Stomach smooth muscle (tissue), 2 donors: ENCODE results near the gene ARID1B.
"Not testable (repeated sequence)": the region's sequence is repeated elsewhere in the genome, so short reads cannot be mapped to it uniquely, and the experiment has no call there.

ENCODE experiments used
- H3K27ac ChIP-seq: one replicate; pipeline ENCODE4 v1.7.0; 2013; ENCODE audit warnings: mild to moderate bottlenecking, low read length, inconsistent platforms
- H3K27me3 ChIP-seq, 2 donors: one replicate each; pipeline ENCODE4 v1.7.0; 2013; ENCODE audit warnings: low read length in 2 of 2; ENCODE audit not compliant: insufficient read depth in 2 of 2, control insufficient read depth in 1 of 2
- H3K36me3 ChIP-seq, 2 donors: one replicate each; pipeline ENCODE4 v1.7.0; 2013; ENCODE audit warnings: low read length in 2 of 2; ENCODE audit not compliant: control insufficient read depth in 2 of 2, insufficient read depth in 2 of 2
- H3K4me1 ChIP-seq: one replicate; pipeline ENCODE4 v1.7.0; 2013; ENCODE audit warnings: low read length; ENCODE audit not compliant: control insufficient read depth, insufficient read depth
- H3K4me3 ChIP-seq, 2 donors: one replicate each; pipeline ENCODE4 v1.7.0; 2013; ENCODE audit warnings: low read length in 2 of 2
- H3K9ac ChIP-seq, 2 donors: one replicate each; pipeline ENCODE4 v1.7.0; 2013; ENCODE audit warnings: low read length in 2 of 2, mild to moderate bottlenecking in 1 of 2
- H3K9me3 ChIP-seq, 2 donors: one replicate each; pipeline ENCODE4 v1.7.0; 2013; ENCODE audit warnings: low read length in 2 of 2; ENCODE audit not compliant: control insufficient read depth in 2 of 2
- donor health status: healthy.
- donor health status: Pancreatic carcinoma.

ARID1B gene

DNA sequence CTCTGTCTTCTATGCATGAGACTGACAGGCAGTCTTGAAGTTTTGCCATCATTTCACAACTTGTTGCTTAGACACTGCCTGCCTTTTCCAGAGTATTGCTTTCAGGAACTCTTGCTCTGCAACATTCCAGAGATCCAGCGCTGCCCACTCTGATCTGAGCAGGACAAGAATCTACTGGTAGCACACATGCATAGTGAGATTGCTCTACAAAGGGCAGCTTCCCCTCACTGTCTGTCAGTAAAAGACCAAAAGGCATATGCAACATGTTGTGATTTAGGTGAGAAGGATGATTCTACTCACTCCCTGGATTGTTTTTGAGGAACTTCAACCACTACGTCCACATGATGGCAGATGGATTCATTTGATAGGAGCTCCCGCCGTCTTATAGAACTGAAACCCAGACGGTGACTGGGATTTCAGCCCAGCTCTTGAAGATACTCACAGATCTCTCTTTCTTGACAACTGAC, 259.1 kb downstream of the ARID1B start:
- Histone ChIP-seq H3K9ac (no peak overlapping the region), H3K36me3 (no peaks in the 10 kb centered on the region), H3K27me3 (no peaks in the 10 kb centered on the region), H3K4me3 (no peak overlapping the region), H3K27ac (no peak overlapping the region), H3K9me3 (no peaks in the 10 kb centered on the region), H3K4me1 (peaks cover 15% of the 10 kb centered on the region)

GRCh38 chr6:157037165-157037564, 260.0 kb downstream of the ARID1B start:
- H3K27ac ChIP-seq, result no peak overlapping the region
- H3K27me3 ChIP-seq, result no peaks in the 10 kb centered on the region
- H3K36me3 ChIP-seq, result no peaks in the 10 kb centered on the region
- no peak overlapping the region for H3K4me3 ChIP-seq
- no peaks in the 10 kb centered on the region for H3K9me3 ChIP-seq
- H3K4me1 ChIP-seq, result peaks cover 15% of the 10 kb centered on the region
- H3K9ac ChIP-seq, result no peak overlapping the region

DNA sequence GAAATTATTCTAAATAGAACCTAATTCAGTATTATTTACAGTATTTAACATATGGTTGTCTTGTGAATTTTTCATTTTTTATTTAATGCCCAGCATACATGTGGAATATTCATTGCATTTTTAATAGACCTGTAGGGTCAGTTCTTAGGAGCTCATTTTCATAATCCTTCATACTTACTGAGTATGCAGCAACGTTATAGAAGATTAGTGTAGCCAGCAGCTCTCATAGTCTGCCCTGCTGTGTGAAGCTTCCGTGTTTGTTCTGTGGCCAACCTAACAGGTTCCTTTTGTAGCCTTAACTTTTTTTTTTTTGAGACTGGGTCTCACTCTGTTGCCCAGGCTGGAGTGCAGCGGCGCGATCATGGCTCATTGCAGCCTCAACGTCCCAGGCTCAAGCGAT, 261.4 kb downstream of the ARID1B start:
- H3K9ac ChIP-seq, result no peak overlapping the region

DNA sequence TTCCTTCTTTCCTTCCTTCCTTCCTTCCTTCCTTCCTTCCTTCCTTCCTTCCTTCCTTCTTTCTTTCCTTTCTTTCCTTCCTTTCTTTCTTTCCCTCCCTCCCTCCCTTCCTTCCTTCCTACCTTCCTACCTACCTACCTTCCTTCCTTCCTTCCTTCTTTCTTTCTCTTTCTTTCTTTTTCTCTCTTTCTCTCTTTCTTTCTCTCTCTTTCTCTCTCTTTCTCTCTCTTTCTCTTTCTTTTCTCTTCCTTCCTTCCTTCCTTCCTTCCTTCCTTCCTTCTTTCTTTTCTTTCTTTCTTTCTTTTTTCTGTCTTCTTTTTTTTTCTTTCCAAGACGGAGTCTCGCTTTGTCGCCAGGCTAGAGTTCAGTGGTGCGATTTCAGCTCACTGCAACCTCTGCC, 262.5 kb downstream of the ARID1B start:
- not testable (repeated sequence) for H3K36me3 ChIP-seq, H3K27me3 ChIP-seq, H3K4me3 ChIP-seq, H3K27ac ChIP-seq, H3K9me3 ChIP-seq, H3K9ac ChIP-seq
- peaks cover 15% of the 10 kb centered on the region for H3K4me1 ChIP-seq

More for the DNA sequence above, 261.4 kb downstream of the ARID1B start:
- H3K36me3 ChIP-seq, result no peaks in the 10 kb centered on the region
- no peak overlapping the region for H3K4me3 ChIP-seq
- H3K27me3 ChIP-seq, result no peaks in the 10 kb centered on the region
- no peak overlapping the region for H3K27ac ChIP-seq
- H3K4me1 ChIP-seq, result peaks cover 15% of the 10 kb centered on the region
- no peaks in the 10 kb centered on the region for H3K9me3 ChIP-seq

DNA sequence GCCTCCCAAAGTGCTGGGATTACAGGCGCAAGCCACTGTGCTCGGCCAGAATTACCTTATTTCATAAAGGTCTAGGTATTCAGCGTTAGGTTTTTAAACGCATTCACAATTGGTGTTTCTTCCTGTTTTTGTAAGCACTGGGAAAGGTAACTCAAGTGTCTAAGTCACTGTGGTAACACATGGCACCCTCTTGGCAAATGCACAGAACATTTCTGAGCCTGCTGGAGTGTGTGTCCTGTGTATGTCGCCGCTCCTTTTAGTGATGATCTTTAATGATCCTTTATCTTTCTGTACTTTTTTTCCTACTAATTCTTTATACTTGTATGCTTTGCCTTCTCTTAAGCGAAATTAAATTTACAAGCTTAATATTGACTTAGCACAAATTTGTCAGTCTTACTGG, 263.0 kb downstream of the ARID1B start:
- H3K9ac ChIP-seq, result no peak overlapping the region
- no peak overlapping the region for H3K27ac ChIP-seq
- no peaks in the 10 kb centered on the region for H3K36me3 ChIP-seq
- H3K27me3 ChIP-seq, result no peaks in the 10 kb centered on the region
- H3K9me3 ChIP-seq, result no peaks in the 10 kb centered on the region
- peaks cover 14% of the 10 kb centered on the region for H3K4me1 ChIP-seq
- no peak overlapping the region for H3K4me3 ChIP-seq

DNA sequence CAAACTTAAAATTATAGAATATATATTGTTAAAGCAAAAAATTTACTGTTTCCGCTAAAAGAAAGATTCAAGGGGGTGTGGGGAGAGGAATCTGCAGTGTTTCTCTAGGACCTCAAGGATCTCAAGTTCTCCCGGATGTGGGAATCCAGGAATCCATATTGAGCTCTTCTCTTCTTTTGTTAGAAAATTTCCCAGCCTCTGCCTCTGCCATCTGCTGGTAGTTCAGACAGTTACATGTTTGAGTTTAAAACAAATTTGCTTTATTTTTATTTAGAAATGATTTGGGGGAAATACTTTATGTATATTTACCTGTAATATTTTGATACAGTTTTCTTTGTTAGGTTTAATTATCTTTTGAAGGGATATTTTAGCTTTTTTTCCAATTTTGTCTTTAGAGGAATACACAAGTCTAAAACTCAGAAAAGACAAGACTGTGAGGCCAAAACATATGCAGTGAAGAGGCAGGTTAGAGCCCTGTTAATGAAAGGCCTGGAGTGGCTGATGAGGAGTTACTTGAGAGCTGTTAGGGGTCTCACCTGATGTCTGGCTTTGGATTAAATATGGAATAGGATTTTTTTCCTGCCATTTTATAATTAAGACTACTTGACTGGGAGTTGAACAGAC, 268.8 kb downstream of the ARID1B start:
- Histone ChIP-seq H3K9me3 (no peaks in the 10 kb centered on the region), H3K36me3 (no peaks in the 10 kb centered on the region), H3K27ac (no peak overlapping the region), H3K4me1 (no peaks in the 10 kb centered on the region), H3K9ac (no peak overlapping the region), H3K4me3 (no peak overlapping the region), H3K27me3 (no peaks in the 10 kb centered on the region)

DNA sequence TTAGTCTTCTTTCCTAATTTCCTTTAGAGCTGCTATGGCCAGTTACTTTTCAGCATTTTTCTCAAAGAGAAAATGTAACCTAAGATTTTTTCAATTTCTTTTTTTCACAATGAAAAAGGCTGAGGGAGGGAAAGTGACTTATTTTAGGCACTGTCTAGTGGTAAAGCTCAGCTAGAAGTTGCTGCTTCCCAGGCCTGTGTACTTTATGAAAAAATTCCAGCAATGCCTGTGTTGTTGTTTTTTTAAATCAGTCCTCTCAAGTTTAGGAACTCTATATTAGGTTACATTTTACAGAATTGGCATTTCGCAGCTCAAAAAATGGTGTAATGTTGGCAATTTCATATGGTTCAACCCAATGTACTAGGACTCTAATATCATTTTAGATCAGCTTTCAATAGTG, 269.6 kb downstream of the ARID1B start:
- Histone ChIP-seq H3K4me3 (no peak overlapping the region), H3K36me3 (no peaks in the 10 kb centered on the region), H3K27ac (no peak overlapping the region), H3K4me1 (no peaks in the 10 kb centered on the region), H3K9ac (no peak overlapping the region), H3K9me3 (no peaks in the 10 kb centered on the region), H3K27me3 (no peaks in the 10 kb centered on the region)

DNA sequence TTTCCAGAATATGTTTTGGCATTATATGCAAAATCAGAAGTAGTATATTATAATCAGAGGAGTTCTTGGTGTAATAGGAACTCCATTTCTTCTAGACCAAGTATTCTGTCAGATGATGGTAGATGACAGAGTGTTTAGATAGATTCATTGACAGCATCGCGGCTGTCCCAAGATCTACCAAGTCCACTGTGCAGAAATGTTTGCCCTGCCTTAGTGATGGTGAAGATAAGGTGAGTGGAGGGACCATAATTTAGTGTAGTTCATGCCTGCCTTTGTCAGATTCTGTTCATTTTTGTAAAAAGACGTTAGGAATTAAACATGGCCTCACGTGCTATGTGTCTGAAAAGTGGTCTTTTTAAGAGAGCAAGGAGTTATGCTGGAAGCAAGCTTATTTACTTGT, 270.1 kb downstream of the ARID1B start:
- Histone ChIP-seq H3K9ac (no peak overlapping the region), H3K4me1 (no peaks in the 10 kb centered on the region), H3K36me3 (no peaks in the 10 kb centered on the region), H3K27ac (no peak overlapping the region), H3K9me3 (no peaks in the 10 kb centered on the region), H3K27me3 (no peaks in the 10 kb centered on the region), H3K4me3 (no peak overlapping the region)

GRCh38 chr6:157047951-157048350, 270.8 kb downstream of the ARID1B start:
- no peaks in the 10 kb centered on the region for H3K9me3 ChIP-seq
- no peak overlapping the region for H3K27ac ChIP-seq
- no peak overlapping the region for H3K4me3 ChIP-seq
- H3K9ac ChIP-seq, result no peak overlapping the region
- no peaks in the 10 kb centered on the region for H3K27me3 ChIP-seq
- no peaks in the 10 kb centered on the region for H3K36me3 ChIP-seq
- no peaks in the 10 kb centered on the region for H3K4me1 ChIP-seq

GRCh38 chr6:157049133-157049532, 272.0 kb downstream of the ARID1B start:
- Histone ChIP-seq H3K4me3 (no peak overlapping the region), H3K27me3 (no peaks in the 10 kb centered on the region), H3K9ac (no peak overlapping the region), H3K27ac (no peak overlapping the region), H3K9me3 (no peaks in the 10 kb centered on the region), H3K4me1 (no peaks in the 10 kb centered on the region), H3K36me3 (no peaks in the 10 kb centered on the region)

- Histone ChIP-seq H3K4me1 (no peaks in the 10 kb centered on the region), H3K9me3 (no peaks in the 10 kb centered on the region), H3K36me3 (no peaks in the 10 kb centered on the region), H3K4me3 (no peak overlapping the region), H3K27me3 (no peaks in the 10 kb centered on the region), H3K9ac (no peak overlapping the region), H3K27ac (no peak overlapping the region)
Measured at GRCh38 chr6:157050537-157051265, 273.5 kb downstream of the ARID1B start.
